Subcutaneous abdominal adipose tissue (tissue), 5 donors: ENCODE data around the gene C9orf50.

Source experiments
- H3K27ac ChIP-seq: one replicate; pipeline ENCODE4 v1.7.0; 2013; ENCODE audit warnings: low read depth, mild to moderate bottlenecking, inconsistent platforms, low read length, moderate library complexity
- H3K27me3 ChIP-seq, 5 donors: one replicate each; pipeline ENCODE4 v1.7.0; 2013; ENCODE audit warnings: low read length in 5 of 5, inconsistent platforms in 1 of 5; ENCODE audit not compliant: control insufficient read depth in 5 of 5, insufficient read depth in 4 of 5
- H3K36me3 ChIP-seq, 5 donors: one replicate each; pipeline ENCODE4 v1.7.0; 2013; ENCODE audit warnings: low read length in 5 of 5; ENCODE audit not compliant: control insufficient read depth in 5 of 5, insufficient read depth in 5 of 5
- H3K4me1 ChIP-seq, 5 donors: one replicate each; pipeline ENCODE4 v1.7.0; 2013; ENCODE audit warnings: low read length in 5 of 5, mild to moderate bottlenecking in 3 of 5, moderate library complexity in 1 of 5; ENCODE audit not compliant: control insufficient read depth in 5 of 5, insufficient read depth in 5 of 5
- H3K4me3 ChIP-seq, 5 donors: one replicate each; pipeline ENCODE4 v1.7.0; 2013; ENCODE audit warnings: low read length in 5 of 5, low read depth in 1 of 5
- H3K9ac ChIP-seq, 5 donors: one replicate each; pipeline ENCODE4 v1.7.0; 2013; ENCODE audit warnings: low read length in 5 of 5, mild to moderate bottlenecking in 4 of 5, moderate library complexity in 3 of 5
- H3K9me3 ChIP-seq, 5 donors: one replicate each; pipeline ENCODE4 v1.7.0; 2013; ENCODE audit warnings: low read length in 5 of 5; ENCODE audit not compliant: control insufficient read depth in 5 of 5
- donor health status: healthy.
- donor health status: healthy.
- donor health status: healthy.
- donor health status: healthy.
- donor health status: healthy.

C9orf50 gene

GRCh38 chr9:129584136-129584535 lies 36.8 kb downstream of the C9orf50 start:
- Histone ChIP-seq H3K9me3 (no peaks in the 10 kb centered on the region), H3K36me3 (no peaks in the 10 kb centered on the region), H3K4me3 (no peak overlapping the region), H3K9ac (no peak overlapping the region), H3K27me3 (no peaks in the 10 kb centered on the region), H3K4me1 (peaks cover 3 to 5% (median 3%) of the 10 kb centered on the region in 5 donors), H3K27ac (no peak overlapping the region)

GRCh38 chr9:129583308-129584038 lies 37.4 kb downstream of the C9orf50 start:
- H3K27me3 ChIP-seq: no peaks in the 10 kb centered on the region
- no peak overlapping the region for H3K27ac ChIP-seq
- H3K9ac ChIP-seq: no peak overlapping the region
- H3K4me1 ChIP-seq: peaks cover 3 to 5% (median 3%) of the 10 kb centered on the region in 5 donors
- H3K4me3 ChIP-seq: no peak overlapping the region
- no peaks in the 10 kb centered on the region for H3K36me3 ChIP-seq
- no peaks in the 10 kb centered on the region for H3K9me3 ChIP-seq

GRCh38 chr9:129582855-129583254 lies 38.0 kb downstream of the C9orf50 start:
- no peak overlapping the region for H3K27ac ChIP-seq
- no peaks in the 10 kb centered on the region for H3K9me3 ChIP-seq
- H3K4me1 ChIP-seq: peaks cover 3 to 5% (median 3%) of the 10 kb centered on the region in 5 donors
- H3K9ac ChIP-seq: no peak overlapping the region
- H3K4me3 ChIP-seq: no peak overlapping the region
- H3K36me3 ChIP-seq: no peaks in the 10 kb centered on the region
- peaks cover 0 to 3% (median 0%) of the 10 kb centered on the region in 5 donors for H3K27me3 ChIP-seq

GRCh38 chr9:129581505-129582189 lies 39.3 kb downstream of the C9orf50 start:
- no peak overlapping the region for H3K9ac ChIP-seq
- peaks cover 0 to 5% (median 2%) of the 10 kb centered on the region in 5 donors for H3K27me3 ChIP-seq
- no peak overlapping the region for H3K4me3 ChIP-seq
- H3K36me3 ChIP-seq: no peaks in the 10 kb centered on the region
- no peak overlapping the region for H3K27ac ChIP-seq
- peaks cover 3 to 11% (median 3%) of the 10 kb centered on the region in 5 donors for H3K4me1 ChIP-seq
- H3K9me3 ChIP-seq: no peaks in the 10 kb centered on the region

GRCh38 chr9:129580211-129580915 lies 40.5 kb downstream of the C9orf50 start:
- Histone ChIP-seq H3K4me1 (peaks cover 3 to 14% (median 3%) of the 10 kb centered on the region in 5 donors), H3K4me3 (no peak overlapping the region), H3K27ac (no peak overlapping the region), H3K27me3 (peaks cover 0 to 10% (median 5%) of the 10 kb centered on the region in 5 donors), H3K9ac (no peak overlapping the region), H3K36me3 (no peaks in the 10 kb centered on the region), H3K9me3 (no peaks in the 10 kb centered on the region)

- peaks cover 1 to 10% (median 2%) of the 10 kb centered on the region in 5 donors for H3K4me1 ChIP-seq
- no peak overlapping the region for H3K27ac ChIP-seq
- H3K4me3 ChIP-seq: no peak overlapping the region
- H3K9me3 ChIP-seq: no peaks in the 10 kb centered on the region
- H3K27me3 ChIP-seq: peaks cover 0 to 10% (median 5%) of the 10 kb centered on the region in 5 donors
- no peaks in the 10 kb centered on the region for H3K36me3 ChIP-seq
- H3K9ac ChIP-seq: no peak overlapping the region
Measured at GRCh38 chr9:129579294-129579693, 41.6 kb downstream of the C9orf50 start.

GRCh38 chr9:129576546-129577543 lies 44.1 kb downstream of the C9orf50 start:
- no peak overlapping the region for H3K27ac ChIP-seq
- H3K27me3 ChIP-seq: peaks cover 0 to 10% (median 5%) of the 10 kb centered on the region in 5 donors
- no peaks in the 10 kb centered on the region for H3K36me3 ChIP-seq
- H3K4me3 ChIP-seq: no peak overlapping the region
- no peak overlapping the region for H3K9ac ChIP-seq
- H3K4me1 ChIP-seq: peaks cover 0 to 8% (median 0%) of the 10 kb centered on the region in 5 donors
- H3K9me3 ChIP-seq: no peaks in the 10 kb centered on the region

- peaks cover 0 to 12% (median 4%) of the 10 kb centered on the region in 5 donors for H3K4me1 ChIP-seq
- H3K9me3 ChIP-seq: no peaks in the 10 kb centered on the region
- no peak overlapping the region for H3K4me3 ChIP-seq
- H3K27me3 ChIP-seq: peaks cover 0 to 10% (median 5%) of the 10 kb centered on the region in 5 donors
- H3K9ac ChIP-seq: no peak overlapping the region
- H3K36me3 ChIP-seq: no peaks in the 10 kb centered on the region
- no peak overlapping the region for H3K27ac ChIP-seq
Measured at GRCh38 chr9:129575818-129576217, 45.1 kb downstream of the C9orf50 start.

GRCh38 chr9:129574911-129575585 lies 45.9 kb downstream of the C9orf50 start:
- Histone ChIP-seq H3K36me3 (no peaks in the 10 kb centered on the region), H3K27ac (no peak overlapping the region), H3K9ac (no peak overlapping the region), H3K9me3 (no peaks in the 10 kb centered on the region), H3K4me1 (peaks cover 0 to 20% (median 11%) of the 10 kb centered on the region in 5 donors), H3K4me3 (no peak overlapping the region), H3K27me3 (peaks cover 0 to 10% (median 5%) of the 10 kb centered on the region in 5 donors)
